ENCODE data around the gene SCUBE1. TPM values are rescaled to one million over a fixed set of nuclear protein-coding genes. Genes with fewer than 3 reads are reported as not detected.

The SCUBE1 gene
- total RNA-seq, 4 donors from 2014 or later, result 0.78 to 3.5 (median 0.95) TPM

DNA sequence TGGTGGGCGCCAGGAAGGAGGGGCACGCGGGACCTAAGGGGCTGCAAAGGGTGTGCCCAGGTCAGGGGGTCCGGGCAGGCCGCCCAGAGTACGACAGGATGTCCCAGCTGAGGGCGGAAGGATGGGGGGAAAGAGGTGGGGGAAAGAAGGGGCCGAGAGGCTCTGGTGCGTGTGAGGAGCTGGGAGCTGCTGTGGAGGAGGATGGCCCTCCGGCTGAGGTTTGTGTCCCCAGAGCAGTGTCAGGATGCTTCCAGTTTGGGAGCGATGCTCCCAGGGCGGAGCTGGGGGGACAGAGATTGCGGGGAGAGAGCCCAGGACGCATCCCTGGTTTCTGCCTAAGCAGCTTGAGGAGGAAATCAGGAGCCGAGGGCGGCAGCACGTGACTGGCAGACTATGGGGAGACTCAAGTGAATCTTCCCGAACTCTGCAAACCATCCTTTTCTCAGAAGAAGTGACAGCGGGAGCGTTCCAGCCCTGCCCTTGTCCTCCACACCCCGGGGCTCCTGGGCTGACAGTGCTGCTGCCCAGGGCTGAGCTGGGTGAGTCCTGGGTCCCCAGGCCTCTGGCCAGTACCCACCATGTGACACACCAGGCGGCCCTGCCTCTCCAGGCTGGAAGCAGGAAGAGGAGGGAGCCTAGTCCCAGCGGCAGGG is 136.5 kb downstream of the SCUBE1 start:
- Histone ChIP-seq H3K4me1 (no peaks in the 10 kb centered on the region), H3K27me3 (no peaks in the 10 kb centered on the region), H3K36me3 (no peaks in the 10 kb centered on the region), H3K9me3 (no peaks in the 10 kb centered on the region), H3K27ac (no peak overlapping the region), H3K4me3 (replicated peaks in 1 of 3) (no peak overlapping the region)
- no peak for TF ChIP-seq POLR2A (IDR thresholded peaks at IDR 0.05)
- TF ChIP-seq, protein P1, sequence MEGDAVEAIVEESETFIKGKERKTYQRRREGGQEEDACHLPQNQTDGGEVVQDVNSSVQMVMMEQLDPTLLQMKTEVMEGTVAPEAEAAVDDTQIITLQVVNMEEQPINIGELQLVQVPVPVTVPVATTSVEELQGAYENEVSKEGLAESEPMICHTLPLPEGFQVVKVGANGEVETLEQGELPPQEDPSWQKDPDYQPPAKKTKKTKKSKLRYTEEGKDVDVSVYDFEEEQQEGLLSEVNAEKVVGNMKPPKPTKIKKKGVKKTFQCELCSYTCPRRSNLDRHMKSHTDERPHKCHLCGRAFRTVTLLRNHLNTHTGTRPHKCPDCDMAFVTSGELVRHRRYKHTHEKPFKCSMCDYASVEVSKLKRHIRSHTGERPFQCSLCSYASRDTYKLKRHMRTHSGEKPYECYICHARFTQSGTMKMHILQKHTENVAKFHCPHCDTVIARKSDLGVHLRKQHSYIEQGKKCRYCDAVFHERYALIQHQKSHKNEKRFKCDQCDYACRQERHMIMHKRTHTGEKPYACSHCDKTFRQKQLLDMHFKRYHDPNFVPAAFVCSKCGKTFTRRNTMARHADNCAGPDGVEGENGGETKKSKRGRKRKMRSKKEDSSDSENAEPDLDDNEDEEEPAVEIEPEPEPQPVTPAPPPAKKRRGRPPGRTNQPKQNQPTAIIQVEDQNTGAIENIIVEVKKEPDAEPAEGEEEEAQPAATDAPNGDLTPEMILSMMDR (IDR thresholded peaks at IDR 0.05), result no peak
- DNase-seq, result no peak
- intact Hi-C loops (cut with DNase I), result no loop called here
- 71 to 72% methylated on average over 19 to 22 of the region's 23 CpGs for WGBS, 2 donors

DNA sequence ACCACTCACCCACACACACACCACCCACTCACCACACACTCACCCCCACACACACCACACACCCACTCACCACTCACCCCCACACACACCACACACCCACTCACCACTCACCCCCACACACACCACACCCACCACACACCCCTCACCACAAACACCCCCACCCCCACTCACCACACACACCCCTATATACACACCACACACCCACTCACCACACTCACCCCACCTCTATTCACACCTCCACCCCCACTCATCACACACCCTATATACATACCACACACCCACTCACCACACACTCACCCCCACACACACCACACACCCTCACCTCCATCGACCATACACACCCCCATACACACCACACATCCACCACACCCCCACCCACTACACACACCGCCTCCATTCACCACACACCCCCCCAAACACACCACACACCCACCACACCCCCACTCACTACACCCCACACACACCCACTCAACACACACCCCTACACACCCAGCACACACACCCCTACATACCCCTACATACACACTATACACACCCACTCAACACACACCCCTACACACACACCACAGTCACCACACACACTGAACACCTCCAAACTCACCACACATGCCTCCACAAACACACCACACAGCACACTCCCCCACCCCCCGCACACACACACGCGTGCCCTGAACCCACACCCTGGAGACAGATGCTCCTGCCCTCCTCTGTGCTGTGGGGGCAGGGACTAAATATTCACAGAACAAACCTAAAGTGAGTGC is 137.2 kb downstream of the SCUBE1 start:
- Histone ChIP-seq H3K9me3 (no peaks in the 10 kb centered on the region), H3K4me1 (no peaks in the 10 kb centered on the region), H3K27me3 (no peaks in the 10 kb centered on the region), H3K27ac (no peak overlapping the region), H3K36me3 (no peaks in the 10 kb centered on the region), H3K4me3 (replicated peaks in 1 of 3) (no peak overlapping the region)
- intact Hi-C loops (cut with DNase I), result no loop called here
- TF ChIP-seq POLR2A (IDR thresholded peaks at IDR 0.05), result no peak
- TF ChIP-seq, protein P1 (IDR thresholded peaks at IDR 0.05), result no peak
- 72 to 85% methylated on average over 5 of the region's 5 CpGs for WGBS, 2 donors
- DNase-seq, result no peak

DNA sequence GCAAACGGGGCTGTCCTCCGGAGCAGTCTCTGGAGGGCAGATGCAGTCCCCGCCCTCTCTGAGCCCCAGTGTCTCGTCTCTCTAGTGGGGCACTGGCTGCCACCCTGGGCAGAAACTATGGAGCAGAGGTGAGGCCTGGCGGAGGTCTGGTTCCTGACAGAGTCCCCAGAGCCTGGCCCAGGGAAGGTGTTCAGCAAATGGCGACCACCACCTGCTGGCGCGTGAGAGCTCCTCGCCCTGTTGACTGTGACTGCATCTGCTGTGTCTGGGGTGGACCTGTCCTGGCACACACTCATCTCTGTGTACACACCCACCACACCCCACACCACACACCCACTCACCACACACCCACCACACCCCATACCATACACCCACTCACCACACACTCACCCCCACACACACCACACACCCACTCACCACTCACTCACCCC is 137.9 kb downstream of the SCUBE1 start:
- WGBS, 2 donors, result 94 to 98% methylated on average over 4 to 5 of the region's 9 CpGs
- Histone ChIP-seq H3K36me3 (no peaks in the 10 kb centered on the region), H3K27ac (no peak overlapping the region), H3K27me3 (no peaks in the 10 kb centered on the region), H3K4me1 (no peaks in the 10 kb centered on the region), H3K4me3 (replicated peaks in 1 of 3) (no peak overlapping the region), H3K9me3 (no peaks in the 10 kb centered on the region)
- intact Hi-C loops (cut with DNase I), result no loop called here
- DNase-seq, result no peak
- TF ChIP-seq POLR2A (IDR thresholded peaks at IDR 0.05), result no peak
- TF ChIP-seq, protein P1 (IDR thresholded peaks at IDR 0.05), result no peak

DNA sequence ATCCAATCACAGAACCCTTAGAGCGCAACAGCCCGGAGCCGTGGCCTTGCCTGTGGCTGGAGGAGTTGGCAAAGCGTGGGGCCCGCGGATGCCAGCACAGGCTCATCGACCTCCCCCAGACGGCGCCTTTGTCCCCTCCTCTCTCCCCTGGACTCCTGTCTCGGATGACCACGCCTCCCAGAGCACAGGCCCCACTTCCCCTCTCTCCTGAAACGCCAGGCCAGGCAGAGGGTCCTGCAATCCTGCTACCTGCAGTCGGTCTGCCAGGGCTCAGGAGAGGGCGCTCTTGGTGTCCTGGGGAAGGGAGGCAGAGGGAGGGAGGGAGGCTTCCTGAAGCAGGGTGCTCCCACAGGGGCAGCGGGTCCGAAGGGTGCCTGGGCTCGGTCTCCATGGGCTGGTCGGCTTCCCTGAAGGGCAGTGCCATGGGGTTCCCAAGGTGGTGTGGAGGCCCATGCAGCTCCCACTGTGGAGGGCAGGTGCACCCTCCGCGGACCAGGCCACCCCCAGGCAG is 139.6 kb downstream of the SCUBE1 start:
- TF ChIP-seq POLR2A (IDR thresholded peaks at IDR 0.05), result no peak
- TF ChIP-seq, protein P1 (IDR thresholded peaks at IDR 0.05), result no peak
- H3K27me3 ChIP-seq, result no peaks in the 10 kb centered on the region
- DNase-seq, result peak; percentile 58 to 68
- no peak overlapping the region for H3K4me3 ChIP-seq (replicated peaks in 1 of 3)
- intact Hi-C loops (cut with DNase I), result no loop called here
- WGBS, 2 donors, result 58 to 60% methylated on average over 13 to 19 of the region's 20 CpGs
- H3K27ac ChIP-seq, result no peak overlapping the region
- no peaks in the 10 kb centered on the region for H3K4me1 ChIP-seq
- no peaks in the 10 kb centered on the region for H3K36me3 ChIP-seq
- H3K9me3 ChIP-seq, result no peaks in the 10 kb centered on the region

Data from thyroid gland (tissue), 4 donors.